HUES6 (cell line): Measurements from ENCODE around the gene UGT2B15.
"Not testable (repeated sequence)": the region's sequence is repeated elsewhere in the genome, so short reads cannot be mapped to it uniquely, and the experiment has no call there.

ENCODE experiments used
- H3K27ac ChIP-seq: 2 replicates; pipeline ENCODE4 v1.7.0; 2013; ENCODE audit warnings: low read depth, mild to moderate bottlenecking, low read length, inconsistent platforms
- H3K27me3 ChIP-seq: 2 replicates; pipeline ENCODE4 v1.6.1; 2013; ENCODE audit warnings: low read length; ENCODE audit not compliant: control insufficient read depth, insufficient read depth
- H3K36me3 ChIP-seq: 2 replicates; pipeline ENCODE4 v1.6.1; 2013; ENCODE audit warnings: low read length; ENCODE audit not compliant: control insufficient read depth, insufficient read depth
- H3K4me1 ChIP-seq: 2 replicates; pipeline ENCODE4 v1.6.1; 2013; ENCODE audit warnings: low read length; ENCODE audit not compliant: control insufficient read depth, insufficient read depth
- H3K4me3 ChIP-seq: 2 replicates; pipeline ENCODE4 v1.5.1; 2013; ENCODE audit warnings: low read depth, low read length
- H3K9ac ChIP-seq: one replicate; pipeline ENCODE4 v1.6.1; 2013; ENCODE audit warnings: mild to moderate bottlenecking, low read length
- H3K9me3 ChIP-seq: 2 replicates; pipeline ENCODE4 v1.6.1; 2013; ENCODE audit warnings: low read depth, low read length; ENCODE audit not compliant: control insufficient read depth, insufficient read depth

UGT2B15 gene

GRCh38 chr4:68683034-68683433, 12.6 kb upstream of the UGT2B15 start:
- Histone ChIP-seq H3K27me3 (no peaks in the 10 kb centered on the region), H3K4me3 (no peak overlapping the region), H3K36me3 (no peaks in the 10 kb centered on the region), H3K27ac (no peak overlapping the region), H3K9me3 (peaks cover 8% of the 10 kb centered on the region; the same call in 1 of the 2 replicates), H3K9ac (no peak overlapping the region), H3K4me1 (no peaks in the 10 kb centered on the region; the same call in 1 of the 2 replicates)

- not testable (repeated sequence) for H3K27me3 ChIP-seq, H3K4me1 ChIP-seq, H3K36me3 ChIP-seq, H3K27ac ChIP-seq, H3K9ac ChIP-seq, H3K9me3 ChIP-seq, H3K4me3 ChIP-seq
These were observed 10.8 kb upstream of the UGT2B15 start for GRCh38 chr4:68681298-68681697.

DNA sequence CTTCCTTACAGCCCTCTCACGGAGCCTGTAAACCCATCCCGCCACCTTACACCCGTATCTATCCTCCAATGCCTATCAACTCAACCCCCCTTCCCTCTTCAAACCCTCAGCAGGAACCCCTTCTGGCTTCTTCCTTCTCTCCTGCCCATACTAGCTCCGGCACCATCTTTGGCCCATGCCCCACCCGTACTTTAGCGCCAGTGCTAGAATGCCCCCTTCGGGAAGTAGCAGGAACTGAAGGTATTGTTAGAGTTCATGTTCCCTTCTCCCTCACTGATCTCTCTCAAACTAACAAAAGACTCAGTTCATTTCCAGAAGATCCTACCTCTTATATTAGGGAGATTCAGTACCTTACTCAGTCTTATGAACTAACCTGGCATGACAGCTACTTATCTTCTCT, 2.7 kb upstream of the UGT2B15 start:
- no peaks in the 10 kb centered on the region for H3K27me3 ChIP-seq
- no peaks in the 10 kb centered on the region; the same call in 1 of the 2 replicates for H3K9me3 ChIP-seq

GRCh38 chr4:68671217-68671616, 765 bp upstream of the UGT2B15 start:
- H3K4me1 ChIP-seq, H3K36me3 ChIP-seq, H3K9me3 ChIP-seq, H3K27ac ChIP-seq, H3K9ac ChIP-seq, H3K27me3 ChIP-seq, H3K4me3 ChIP-seq: not testable (repeated sequence)

More for the DNA sequence above, 2.7 kb upstream of the UGT2B15 start:
- Histone ChIP-seq H3K36me3 (no peaks in the 10 kb centered on the region), H3K4me1 (no peaks in the 10 kb centered on the region), H3K9ac (no peak overlapping the region), H3K27ac (no peak overlapping the region), H3K4me3 (no peak overlapping the region)

GRCh38 chr4:68668537-68669163, 1.8 kb downstream of the UGT2B15 start:
- H3K4me3 ChIP-seq, H3K36me3 ChIP-seq, H3K27me3 ChIP-seq, H3K4me1 ChIP-seq, H3K9ac ChIP-seq, H3K27ac ChIP-seq, H3K9me3 ChIP-seq: not testable (repeated sequence)

GRCh38 chr4:68667551-68667950, 2.9 kb downstream of the UGT2B15 start:
- not testable (repeated sequence) for H3K27ac ChIP-seq, H3K9ac ChIP-seq, H3K36me3 ChIP-seq, H3K9me3 ChIP-seq, H3K4me3 ChIP-seq, H3K27me3 ChIP-seq, H3K4me1 ChIP-seq

- H3K9me3 ChIP-seq: not testable (repeated sequence)
These were observed 5.7 kb downstream of the UGT2B15 start for GRCh38 chr4:68664721-68665120.

GRCh38 chr4:68662836-68663574, 7.4 kb downstream of the UGT2B15 start:
- H3K9ac ChIP-seq, H3K27ac ChIP-seq, H3K4me1 ChIP-seq, H3K27me3 ChIP-seq, H3K36me3 ChIP-seq, H3K4me3 ChIP-seq, H3K9me3 ChIP-seq: not testable (repeated sequence)

More at GRCh38 chr4:68664721-68665120, 5.7 kb downstream of the UGT2B15 start:
- not testable (repeated sequence) for H3K4me3 ChIP-seq, H3K4me1 ChIP-seq, H3K27me3 ChIP-seq, H3K27ac ChIP-seq, H3K36me3 ChIP-seq, H3K9ac ChIP-seq

GRCh38 chr4:68658672-68659071, 11.8 kb downstream of the UGT2B15 start:
- no peaks in the 10 kb centered on the region for H3K9me3 ChIP-seq
- H3K27me3 ChIP-seq: no peaks in the 10 kb centered on the region
- no peak overlapping the region for H3K9ac ChIP-seq
- no peak overlapping the region for H3K4me3 ChIP-seq
- no peaks in the 10 kb centered on the region for H3K36me3 ChIP-seq
- peaks cover 9% of the 10 kb centered on the region for H3K4me1 ChIP-seq
- H3K27ac ChIP-seq: no peak overlapping the region

GRCh38 chr4:68657022-68657594, 13.3 kb downstream of the UGT2B15 start:
- not testable (repeated sequence) for H3K27me3 ChIP-seq, H3K36me3 ChIP-seq, H3K9me3 ChIP-seq, H3K9ac ChIP-seq, H3K4me1 ChIP-seq, H3K4me3 ChIP-seq, H3K27ac ChIP-seq

DNA sequence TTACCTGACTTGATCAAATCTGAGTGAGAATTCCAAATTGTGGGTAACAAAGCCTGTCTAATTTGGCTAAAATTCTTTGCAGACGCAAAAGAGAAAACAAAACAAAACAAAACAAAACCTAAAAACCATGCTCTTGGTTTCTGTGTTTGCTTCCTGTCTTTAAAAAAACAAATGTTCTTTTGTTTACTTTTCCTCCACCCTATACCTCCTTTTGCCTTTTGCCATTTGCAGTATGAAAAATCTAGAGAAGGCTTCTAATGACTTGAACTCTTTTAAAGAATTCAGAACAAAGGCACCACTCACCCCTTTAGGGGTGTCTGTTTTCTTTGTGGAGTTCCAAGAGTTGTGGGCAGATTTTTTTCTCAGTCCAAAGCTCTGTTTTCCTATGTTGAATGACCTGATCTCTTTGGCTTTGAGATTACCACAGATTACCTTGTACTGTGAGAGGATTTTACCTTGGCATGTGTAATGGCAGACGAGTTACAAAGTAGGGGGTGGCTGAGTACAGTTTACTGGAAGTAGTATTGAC, 13.9 kb downstream of the UGT2B15 start:
- H3K9me3 ChIP-seq, H3K36me3 ChIP-seq, H3K4me1 ChIP-seq, H3K4me3 ChIP-seq, H3K9ac ChIP-seq, H3K27me3 ChIP-seq: not testable (repeated sequence)
- H3K27ac ChIP-seq: peak overlapping the region; percentile 47; the same call in 1 of the 2 replicates
